Stimulated activated CD4-positive, alpha-beta T cell treated with anti-CD3 and anti-CD28 coated beads, Interleukin-15, amount 100 ng/mL, for 1 hour (primary cell): ENCODE measurements around the gene FOXA1.
"Not testable (repeated sequence)": the region's sequence is repeated elsewhere in the genome, so short reads cannot be mapped to it uniquely, and the experiment has no call there.

Experiments
- DNase-seq, 2 donors: peaks; one replicate each; pipeline ENCODE4 v3.0.0-alpha.2; 2020; ENCODE audit warnings: low read depth in 1 of 2, low spot score in 1 of 2

The FOXA1 gene

DNA sequence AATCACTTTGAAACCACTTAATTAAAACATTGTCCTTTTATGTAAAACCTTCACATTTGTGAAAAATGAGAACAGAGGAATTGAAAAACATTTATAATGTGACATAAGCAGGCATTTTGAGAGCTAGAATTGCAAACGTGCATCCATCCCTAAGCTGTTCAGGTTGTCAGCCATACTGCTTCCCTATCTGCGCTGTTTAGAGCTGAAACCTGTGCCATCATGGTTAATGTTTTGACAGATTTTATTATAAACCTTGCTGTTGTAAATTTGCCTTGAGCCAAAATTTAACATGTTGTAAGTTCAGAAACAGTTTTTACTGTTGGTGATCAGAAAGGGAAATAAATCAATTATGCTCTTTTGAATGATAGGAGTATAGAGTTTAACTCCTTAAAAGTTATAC, 31.9 kb downstream of the FOXA1 start:
- DNase-seq: no peak

DNA sequence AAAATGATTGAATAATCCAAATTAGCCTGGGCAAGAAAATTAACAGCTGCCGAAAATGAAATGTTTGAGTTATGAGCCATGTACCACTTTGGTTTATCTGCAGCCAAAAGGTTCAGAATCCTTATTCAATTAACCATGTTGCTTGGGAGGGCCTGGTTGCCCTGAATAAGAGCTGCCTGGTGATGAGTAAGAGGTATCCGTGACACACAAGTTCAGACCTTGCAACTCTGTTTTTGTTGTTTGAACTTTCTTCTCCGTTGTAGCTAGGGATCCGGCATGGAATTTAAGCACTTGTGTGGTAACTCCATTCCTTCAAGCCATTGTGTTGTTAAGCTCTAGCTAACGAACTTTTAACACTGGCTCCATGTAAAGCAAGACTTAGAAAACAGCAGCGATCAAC, 35.7 kb downstream of the FOXA1 start:
- no peak for DNase-seq

DNA sequence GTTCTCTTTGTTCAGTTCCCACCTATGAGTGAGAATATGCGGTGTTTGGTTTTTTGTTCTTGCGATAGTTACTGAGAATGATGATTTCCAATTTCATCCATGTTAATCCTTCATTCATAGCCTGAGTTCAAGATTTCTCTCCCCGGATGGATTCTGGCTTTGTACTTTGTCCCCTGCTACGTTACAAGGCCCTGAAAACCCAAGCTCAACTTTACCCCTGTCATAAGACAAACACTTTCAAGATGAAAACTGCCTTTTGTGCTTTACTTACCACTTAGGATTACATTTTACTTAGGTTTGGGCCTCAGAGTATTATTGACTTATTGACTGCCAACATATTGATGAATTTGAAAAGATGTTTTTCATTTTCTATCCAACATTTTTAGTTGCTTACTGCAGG, 36.3 kb downstream of the FOXA1 start:
- DNase-seq: no peak

DNA sequence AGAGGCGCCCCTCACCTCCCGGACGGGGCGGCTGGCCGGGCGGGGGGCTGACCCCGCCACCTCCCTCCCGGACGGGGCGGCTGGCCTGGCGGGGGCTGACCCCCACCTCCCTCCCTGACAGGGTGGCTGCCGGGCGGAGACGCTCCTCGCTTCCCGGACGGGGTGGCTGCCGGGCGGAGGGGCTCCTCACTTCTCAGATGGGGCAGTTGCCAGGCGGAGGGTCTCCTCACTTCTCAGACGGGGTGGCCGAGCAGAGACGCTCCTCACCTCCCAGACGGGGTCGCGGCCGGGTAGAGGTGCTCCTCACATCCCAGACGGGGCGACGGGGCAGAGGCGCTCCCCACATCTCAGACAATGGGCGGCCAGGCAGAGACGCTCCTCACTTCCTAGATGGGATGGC, 39.5 kb downstream of the FOXA1 start:
- DNase-seq: not testable (repeated sequence)

DNA sequence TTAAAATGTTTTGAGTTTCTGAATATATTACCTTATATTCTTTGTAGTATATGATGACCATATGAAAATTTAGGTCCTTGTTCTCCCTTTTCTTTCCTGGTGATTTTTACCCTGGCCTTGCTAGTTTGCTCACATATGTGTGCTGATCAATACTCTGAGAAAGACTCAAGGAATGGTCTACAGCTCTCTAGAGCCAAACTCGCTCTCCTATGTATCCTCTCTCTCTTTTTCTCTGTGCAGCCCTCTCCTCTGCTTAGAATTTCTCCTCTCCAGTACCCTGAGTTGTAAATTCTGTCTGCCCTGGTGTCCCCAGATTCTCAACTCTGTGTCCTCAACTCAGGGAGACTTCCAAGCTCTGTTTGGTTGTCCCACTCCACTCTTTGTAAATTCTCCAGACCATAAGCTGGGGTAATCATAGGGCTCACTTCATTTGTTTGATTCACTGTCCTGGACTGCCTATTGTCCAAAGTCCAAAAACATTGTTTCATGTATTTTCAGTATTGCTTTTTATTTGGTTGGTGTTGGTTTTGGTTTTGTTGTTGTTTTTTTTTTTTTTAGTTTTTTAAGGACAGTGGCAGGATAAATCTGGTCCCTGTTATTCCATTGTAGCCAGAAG, 41.0 kb downstream of the FOXA1 start:
- no peak for DNase-seq

DNA sequence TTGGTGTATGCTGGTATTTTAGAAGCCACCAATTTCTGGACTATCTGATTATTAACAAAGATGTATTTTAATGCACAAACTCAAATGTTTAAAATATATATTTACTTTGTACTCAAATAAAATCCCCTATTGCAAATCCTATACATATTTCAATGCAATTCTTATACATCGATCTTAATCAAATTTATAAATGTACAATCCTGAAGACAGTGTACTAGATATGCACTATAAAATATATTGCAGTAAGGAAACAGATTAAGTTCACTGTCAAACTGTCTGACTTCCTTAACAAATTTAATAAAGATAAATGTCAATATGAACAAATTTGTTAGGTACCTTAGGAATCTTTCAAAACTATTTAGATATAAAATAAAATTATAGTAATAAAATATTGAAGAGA, 43.9 kb downstream of the FOXA1 start:
- no peak for DNase-seq

DNA sequence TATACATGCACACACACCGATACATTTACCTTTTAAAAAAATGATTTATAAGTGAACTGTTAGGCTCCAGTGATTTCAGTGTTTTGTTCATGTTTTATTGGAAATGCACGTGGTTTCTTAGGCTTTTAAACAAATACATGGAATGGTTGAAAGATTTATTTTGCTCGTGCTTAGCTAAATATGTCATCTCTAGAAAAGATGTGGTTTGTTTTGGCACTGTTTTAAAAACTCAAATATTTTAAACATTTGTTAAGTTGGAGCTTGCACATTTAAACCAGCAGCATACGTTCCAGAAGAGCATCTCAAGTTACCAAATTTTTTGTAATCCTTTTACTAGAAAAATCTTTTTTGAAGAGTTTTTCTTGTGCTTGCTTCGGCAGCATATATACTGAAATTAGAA, 44.5 kb downstream of the FOXA1 start:
- no peak for DNase-seq

DNA sequence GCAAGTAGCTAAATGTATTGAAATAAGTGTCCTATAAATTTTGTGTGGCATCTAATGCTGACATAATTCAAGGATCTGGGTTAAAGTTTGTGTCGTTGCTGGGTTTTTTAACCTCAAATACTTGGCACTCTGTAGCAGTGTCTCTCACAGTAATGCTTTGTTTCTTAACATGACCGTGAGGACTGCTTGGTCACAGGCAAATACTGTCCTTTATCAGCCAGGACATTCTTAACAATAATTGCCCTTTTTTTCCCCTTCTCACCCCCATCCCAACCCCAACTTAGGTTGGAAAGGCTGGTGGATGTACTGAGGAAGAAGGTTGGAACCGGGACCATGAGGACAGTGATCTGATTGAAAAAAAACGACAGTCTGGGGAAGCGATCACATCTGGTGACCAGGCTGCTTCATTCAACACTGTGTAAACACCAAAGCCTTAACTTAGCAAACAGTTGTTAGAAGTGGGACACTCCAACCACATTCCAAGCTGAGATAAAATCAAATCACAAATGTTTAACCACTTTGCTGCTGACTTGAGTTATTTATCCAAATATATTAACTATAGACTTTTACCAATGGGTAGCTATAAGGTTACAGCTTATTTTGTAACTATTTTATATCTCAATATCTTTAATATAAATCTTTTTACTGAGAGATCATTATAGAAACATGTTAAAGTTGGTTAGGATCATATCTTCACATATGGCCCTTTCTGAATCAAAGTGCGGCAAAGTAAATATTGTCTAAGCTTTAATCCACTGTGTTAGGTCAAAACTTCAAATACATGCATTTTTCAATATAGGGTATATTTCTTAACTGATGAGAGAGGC, 48.2 kb downstream of the FOXA1 start:
- DNase-seq: no peak

DNA sequence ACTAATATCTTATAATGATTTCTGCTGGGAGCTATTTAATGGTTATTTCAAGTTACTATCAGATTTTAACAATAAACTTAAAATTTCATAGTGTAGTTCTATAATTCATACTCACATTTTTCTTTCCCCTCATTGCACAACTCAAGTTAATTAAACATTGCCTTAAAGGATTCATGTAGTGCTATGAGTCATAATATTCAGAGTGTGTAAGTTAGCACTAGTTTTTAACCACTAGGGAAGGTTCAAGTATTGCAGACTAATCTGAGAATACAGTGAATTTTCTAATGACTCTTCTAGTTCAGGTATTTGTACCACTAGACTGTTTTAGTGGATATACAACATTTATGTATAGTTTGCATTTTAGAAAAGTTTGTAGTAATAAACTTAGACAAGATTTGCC, 49.9 kb downstream of the FOXA1 start:
- no peak for DNase-seq

DNA sequence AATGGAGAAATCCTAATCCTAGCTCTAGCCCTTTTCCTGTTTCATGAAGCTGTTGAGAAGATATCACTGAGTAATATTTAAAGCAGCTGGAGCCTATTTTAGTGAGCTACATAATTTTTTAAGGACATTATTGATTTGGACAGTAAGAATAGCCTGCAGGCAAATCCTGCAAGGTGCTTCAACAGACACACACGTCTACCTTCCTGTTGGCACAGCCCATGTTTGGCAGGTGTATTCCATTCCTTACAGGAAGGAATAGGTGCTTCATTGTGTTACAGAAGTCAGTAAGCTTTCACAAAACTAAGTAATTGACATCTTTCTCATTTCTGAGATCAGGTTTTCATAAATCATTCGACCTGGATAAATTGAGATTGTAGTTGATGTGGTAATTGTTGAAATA, 50.6 kb downstream of the FOXA1 start:
- no peak for DNase-seq

DNA sequence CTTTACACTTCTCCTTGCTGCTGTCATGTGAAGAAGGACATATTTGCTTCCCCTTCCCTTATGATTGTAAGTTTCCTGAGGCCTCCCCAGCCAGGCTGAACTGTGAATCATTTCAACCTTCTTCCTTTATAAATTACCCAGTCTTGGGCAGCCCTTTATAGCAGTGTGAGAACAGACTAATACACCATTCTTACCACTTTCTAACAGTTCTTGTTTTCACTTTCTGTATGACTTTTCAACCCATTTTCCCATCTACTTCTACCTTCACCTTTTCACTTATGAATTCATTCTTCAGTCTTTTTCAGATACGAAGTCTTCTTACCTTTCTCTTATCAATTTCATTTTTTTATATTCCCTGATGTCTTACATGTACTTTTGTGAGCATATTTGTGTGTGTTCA, 55.1 kb downstream of the FOXA1 start:
- no peak for DNase-seq
